Neural cell (in vitro differentiated cells): Measurements from ENCODE around the gene SLC4A8. TPM values are rescaled to one million over a fixed set of nuclear protein-coding genes. Genes with fewer than 3 reads are reported as not detected.

Source experiments
- H2AFZ ChIP-seq: fragments of 200-600, 300-800 bp; sonication (generic), shearing (Covaris generic); 2 replicates; pipeline ENCODE4 v1.6.0; 2014; ENCODE audit warnings: low read depth, mild to moderate bottlenecking, antibody characterized with exemption, low read length, moderate library complexity
- H3F3A ChIP-seq: fragments of 200-600 bp; shearing (Covaris generic); 2 replicates; pipeline ENCODE4 v1.6.1; 2016; ENCODE audit warnings: mild to moderate bottlenecking, moderate library complexity, mixed read lengths, antibody characterized with exemption, low read length; ENCODE audit not compliant: insufficient read depth, poor library complexity, severe bottlenecking
- H3K27ac ChIP-seq: fragments of 200-600, 300-800 bp; sonication (generic), shearing (Covaris generic); 2 replicates; pipeline ENCODE4 v1.5.1; 2014; ENCODE audit warnings: mild to moderate bottlenecking, low read length, moderate library complexity
- H3K27me3 ChIP-seq: fragments of 300-800, 200-600 bp; sonication (generic), shearing (Covaris generic); 2 replicates; pipeline ENCODE4 v1.6.0; 2014; ENCODE audit warnings: mild to moderate bottlenecking, low read depth, low read length, moderate library complexity; ENCODE audit not compliant: insufficient read depth
- H3K36me3 ChIP-seq: fragments of 300-800, 200-600 bp; sonication (generic), shearing (Covaris generic); 2 replicates; pipeline ENCODE4 v1.5.1; 2014; ENCODE audit warnings: mild to moderate bottlenecking, antibody characterized with exemption, low read length, moderate library complexity; ENCODE audit not compliant: insufficient read depth
- H3K4me2 ChIP-seq: fragments of 300-800, 200-600 bp; sonication (generic), shearing (Covaris generic); 2 replicates; pipeline ENCODE4 v1.6.0; 2014; ENCODE audit warnings: mild to moderate bottlenecking, low read length
- H3K4me3 ChIP-seq: fragments of 300-800, 200-600 bp; sonication (generic), shearing (Covaris generic); 2 replicates; pipeline ENCODE4 v1.5.1; 2014; ENCODE audit warnings: mild to moderate bottlenecking, low read length, moderate library complexity
- H3K79me2 ChIP-seq: fragments of 200-600 bp; shearing (Covaris generic); replicated peaks from 2 replicates; pipeline ENCODE4 v1.6.0; 2014; ENCODE audit warnings: mild to moderate bottlenecking, low read length, moderate library complexity; ENCODE audit not compliant: insufficient read depth
- H3K9ac ChIP-seq: fragments of 300-800, 200-600 bp; sonication (generic), shearing (Covaris generic); 2 replicates; pipeline ENCODE4 v1.6.1; 2016; ENCODE audit warnings: mild to moderate bottlenecking, low read length, mixed read lengths
- H3K9me2 ChIP-seq: fragments of 200-600 bp; shearing (Covaris generic); 2 replicates; pipeline ENCODE4 v1.6.1; 2016; ENCODE audit warnings: mild to moderate bottlenecking, low read length, mixed read lengths; ENCODE audit not compliant: insufficient read depth
- H3K9me3 ChIP-seq: fragments of 200-600, 300-800 bp; sonication (generic), shearing (Covaris generic); 2 replicates; pipeline ENCODE4 v1.6.1; 2016; ENCODE audit warnings: mild to moderate bottlenecking, mixed run types, low read length, moderate library complexity, mixed read lengths
- H4K20me1 ChIP-seq: fragments of 200-600 bp; shearing (Covaris generic); 2 replicates; pipeline ENCODE4 v1.6.1; 2016; ENCODE audit warnings: mild to moderate bottlenecking, mixed run types; ENCODE audit not compliant: insufficient read depth
- CTCF ChIP-seq: fragments of 450-650 bp; IDR thresholded peaks from 2 replicates; pipeline ENCODE4 v1.5.1; 2014; ENCODE audit warnings: antibody characterized with exemption, mild to moderate bottlenecking, moderate library complexity; ENCODE audit not compliant: poor library complexity, severe bottlenecking
- EP300 ChIP-seq: fragments of 450-650 bp; conservative IDR thresholded peaks from 2 replicates; pipeline ENCODE4 v1.6.1; 2014; ENCODE audit warnings: antibody characterized with exemption, mild to moderate bottlenecking, moderate library complexity; ENCODE audit not compliant: poor library complexity, severe bottlenecking
- EZH2 ChIP-seq: fragments of 200-600, 300-800 bp; shearing (Covaris generic), sonication (generic); IDR thresholded peaks from 2 replicates; pipeline ENCODE4 v1.6.1; 2014; ENCODE audit warnings: antibody characterized with exemption, low read length, borderline replicate concordance, mild to moderate bottlenecking; ENCODE audit not compliant: insufficient read depth, poor library complexity, severe bottlenecking
- MXI1 ChIP-seq: fragments of 450-650 bp; conservative IDR thresholded peaks from 2 replicates; pipeline ENCODE4 v1.6.1; 2014; ENCODE audit warnings: antibody characterized with exemption, mild to moderate bottlenecking; ENCODE audit not compliant: poor library complexity, severe bottlenecking
- POLR2AphosphoS5 ChIP-seq: IDR thresholded peaks from 2 replicates; pipeline ENCODE4 v1.6.1; 2012
- RAD21 ChIP-seq: fragments of 450-650 bp; conservative IDR thresholded peaks from 2 replicates; pipeline ENCODE4 v1.6.1; 2014; ENCODE audit warnings: antibody characterized with exemption, mild to moderate bottlenecking, moderate library complexity
- REST ChIP-seq: IDR thresholded peaks from 2 replicates; pipeline ENCODE4 v1.6.1; 2012; ENCODE audit warnings: borderline replicate concordance
- SMC3 ChIP-seq: fragments of 450-650 bp; conservative IDR thresholded peaks from 2 replicates; pipeline ENCODE4 v1.6.1; 2014; ENCODE audit warnings: antibody characterized with exemption, mild to moderate bottlenecking, moderate library complexity; ENCODE audit not compliant: poor library complexity
- TAF1 ChIP-seq: IDR thresholded peaks from 2 replicates; pipeline ENCODE4 v1.6.1; 2012; ENCODE audit warnings: low read depth
- polyA minus RNA-seq: library from RNA; depleted of rRNA, polyadenylated mRNA; stranded (reverse); fragments of >200 nt; gene quantifications from 2 replicates; pipeline ENCODE4 v1.2.3, GENCODE V29; 2014
- polyA plus RNA-seq: library from polyadenylated mRNA; depleted of rRNA; stranded (reverse); fragments of >200 nt; gene quantifications from 2 replicates; pipeline ENCODE4 v1.2.3, GENCODE V29; 2014

The SLC4A8 gene
- polyA plus RNA-seq: 34.5 and 37.8 TPM in 2 replicates
- polyA minus RNA-seq: 134 and 152 TPM in 2 replicates

GRCh38 chr12:51424662-51425539 is at the start of gene SLC4A8:
TSS of gene SLC4A8 (plus strand) at chr12:51424831. CDS start at chr12:51424988, 157 bp downstream.
- peak within 1 kb of the TSS; percentile 80 for H2AFZ ChIP-seq
- peak within 1 kb of the TSS; percentile 83 for H3K27ac ChIP-seq

More at GRCh38 chr12:51424662-51425539, at the start of gene SLC4A8:
- Histone ChIP-seq H4K20me1 (no peaks in the 10 kb centered on the region), H3F3A (no peaks in the 10 kb centered on the region), H3K9me3 (no peaks in the 10 kb centered on the region), H3K9me2 (no peaks in the 10 kb centered on the region), H3K9ac (peak within 1 kb of the TSS; percentile 88), H3K4me2 (peak within 1 kb of the TSS; percentile 61), H3K79me2 (peaks cover 36% of the 10 kb centered on the region), H3K36me3 (no peaks in the 10 kb centered on the region), H3K27me3 (no peaks in the 10 kb centered on the region), H3K4me3 (peak within 1 kb of the TSS; percentile 95)
- peak; percentile 78 for TF ChIP-seq TAF1
- TF ChIP-seq RAD21: peak; percentile 63
- TF ChIP-seq REST: peak; percentile 49
- TF ChIP-seq MXI1: peak; percentile 78
- TF ChIP-seq EZH2: no peak
- TF ChIP-seq SMC3: peak; percentile 77
- TF ChIP-seq POLR2AphosphoS5: peak; percentile 83
- TF ChIP-seq EP300: peak; percentile 36
- TF ChIP-seq CTCF: peak; percentile 90
